OCI-LY1 (cell line): Measurements from ENCODE around the gene HMX1.

Experiments
- H2AFZ ChIP-seq: fragments of 200-600 bp; sonication (generic), shearing (Covaris generic); 2 replicates; pipeline ENCODE4 v1.6.0; 2014; ENCODE audit warnings: antibody characterized with exemption, mild to moderate bottlenecking, low read length
- H3F3A ChIP-seq: fragments of 200-600 bp; sonication (generic), shearing (Covaris generic); 2 replicates; pipeline ENCODE4 v1.6.0; 2014; ENCODE audit warnings: mild to moderate bottlenecking, antibody characterized with exemption, low read length, moderate library complexity; ENCODE audit not compliant: insufficient read depth
- H3K27ac ChIP-seq: fragments of 200-600 bp; sonication (generic); 2 replicates; pipeline ENCODE4 v1.5.1; 2014; ENCODE audit warnings: low read length, mixed run types, mild to moderate bottlenecking, low read depth; ENCODE audit not compliant: poor library complexity, severe bottlenecking
- H3K27me3 ChIP-seq: fragments of 200-600 bp; sonication (generic); 2 replicates; pipeline ENCODE4 v1.6.0; 2014; ENCODE audit warnings: antibody characterized with exemption, mild to moderate bottlenecking, low read length, moderate library complexity; ENCODE audit not compliant: insufficient read depth
- H3K36me3 ChIP-seq: fragments of 200-600 bp; sonication (generic); 2 replicates; pipeline ENCODE4 v1.6.1; 2014; ENCODE audit warnings: mild to moderate bottlenecking, antibody characterized with exemption, low read length, moderate library complexity, mixed read lengths; ENCODE audit not compliant: insufficient read depth
- H3K4me1 ChIP-seq: fragments of 200-600 bp; sonication (generic); 2 replicates; pipeline ENCODE4 v1.5.1; 2014; ENCODE audit warnings: mild to moderate bottlenecking, low read length, moderate library complexity; ENCODE audit not compliant: insufficient read depth, severe bottlenecking
- H3K4me2 ChIP-seq: fragments of 200-600 bp; sonication (generic), shearing (Covaris generic); 2 replicates; pipeline ENCODE4 v1.6.1; 2014; ENCODE audit warnings: low read length
- H3K4me3 ChIP-seq: fragments of 200-600 bp; sonication (generic); 2 replicates; pipeline ENCODE4 v1.5.1; 2014; ENCODE audit warnings: low read length, low read depth, mild to moderate bottlenecking, mixed read lengths; ENCODE audit not compliant: poor library complexity, severe bottlenecking
- H3K79me2 ChIP-seq: fragments of 200-600 bp; shearing (Covaris generic); 2 replicates; pipeline ENCODE4 v1.6.1; 2016; ENCODE audit warnings: mixed run types, low read length, mixed read lengths; ENCODE audit not compliant: insufficient read depth
- H3K9ac ChIP-seq: fragments of 200-600 bp; sonication (generic), shearing (Covaris generic); 2 replicates; pipeline ENCODE4 v1.6.1; 2014; ENCODE audit warnings: mild to moderate bottlenecking, low read length, mixed read lengths
- H3K9me2 ChIP-seq: fragments of 200-600 bp; sonication (generic), shearing (Covaris generic); 2 replicates; pipeline ENCODE4 v1.6.1; 2014; ENCODE audit warnings: low read depth, mild to moderate bottlenecking, low read length, mixed read lengths
- H3K9me3 ChIP-seq: fragments of 200-600 bp; shearing (Covaris generic); 2 replicates; pipeline ENCODE4 v1.6.1; 2014; ENCODE audit warnings: low read length, mixed read lengths
- H4K20me1 ChIP-seq: fragments of 200-600 bp; sonication (generic), shearing (Covaris generic); 2 replicates; pipeline ENCODE4 v1.6.0; 2016; ENCODE audit warnings: mild to moderate bottlenecking, low read length; ENCODE audit not compliant: insufficient read depth
- EZH2 ChIP-seq: fragments of 200-600 bp; sonication (generic), shearing (Covaris generic); IDR thresholded peaks from 2 replicates; pipeline ENCODE4 v1.8.0; 2017; ENCODE audit warnings: borderline replicate concordance, mixed run types, mild to moderate bottlenecking, antibody characterized with exemption, low read length, moderate library complexity, mixed read lengths
- TF ChIP-seq, protein P1 (sequence below): fragments of 200-600 bp; sonication (generic), shearing (Covaris generic); IDR thresholded peaks from 2 replicates; pipeline ENCODE4 v1.5.1; 2017; ENCODE audit warnings: mild to moderate bottlenecking, antibody characterized with exemption, low read length, moderate library complexity, mixed read lengths

HMX1 gene

DNA sequence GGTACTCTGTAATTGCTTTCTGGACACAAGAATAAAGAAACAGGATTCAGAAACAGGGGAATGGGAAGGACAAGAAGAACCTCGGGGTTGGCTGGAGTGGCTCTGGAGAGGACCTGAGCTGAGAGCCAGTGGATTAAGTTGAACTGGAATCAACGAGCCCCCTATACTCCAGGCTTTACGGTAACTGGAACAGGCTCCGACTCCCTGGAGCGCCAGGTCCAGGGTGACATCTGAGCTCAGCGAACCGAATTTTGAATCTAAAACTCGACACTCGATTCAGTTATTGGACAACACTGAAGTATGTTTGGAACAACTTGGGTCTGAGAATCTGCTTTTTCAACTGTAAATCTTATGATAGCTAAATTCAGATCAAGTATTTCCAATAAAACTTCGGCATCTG is 23.9 kb downstream of the HMX1 start:
- TF ChIP-seq EZH2: no peak
- TF ChIP-seq, protein P1, sequence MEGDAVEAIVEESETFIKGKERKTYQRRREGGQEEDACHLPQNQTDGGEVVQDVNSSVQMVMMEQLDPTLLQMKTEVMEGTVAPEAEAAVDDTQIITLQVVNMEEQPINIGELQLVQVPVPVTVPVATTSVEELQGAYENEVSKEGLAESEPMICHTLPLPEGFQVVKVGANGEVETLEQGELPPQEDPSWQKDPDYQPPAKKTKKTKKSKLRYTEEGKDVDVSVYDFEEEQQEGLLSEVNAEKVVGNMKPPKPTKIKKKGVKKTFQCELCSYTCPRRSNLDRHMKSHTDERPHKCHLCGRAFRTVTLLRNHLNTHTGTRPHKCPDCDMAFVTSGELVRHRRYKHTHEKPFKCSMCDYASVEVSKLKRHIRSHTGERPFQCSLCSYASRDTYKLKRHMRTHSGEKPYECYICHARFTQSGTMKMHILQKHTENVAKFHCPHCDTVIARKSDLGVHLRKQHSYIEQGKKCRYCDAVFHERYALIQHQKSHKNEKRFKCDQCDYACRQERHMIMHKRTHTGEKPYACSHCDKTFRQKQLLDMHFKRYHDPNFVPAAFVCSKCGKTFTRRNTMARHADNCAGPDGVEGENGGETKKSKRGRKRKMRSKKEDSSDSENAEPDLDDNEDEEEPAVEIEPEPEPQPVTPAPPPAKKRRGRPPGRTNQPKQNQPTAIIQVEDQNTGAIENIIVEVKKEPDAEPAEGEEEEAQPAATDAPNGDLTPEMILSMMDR: no peak
- Histone ChIP-seq H3K79me2 (no peaks in the 10 kb centered on the region), H4K20me1 (no peaks in the 10 kb centered on the region), H2AFZ (no peak overlapping the region), H3K4me3 (no peak overlapping the region), H3K9me2 (no peaks in the 10 kb centered on the region), H3K36me3 (no peaks in the 10 kb centered on the region), H3K9ac (no peak overlapping the region), H3K27me3 (no peaks in the 10 kb centered on the region), H3K4me2 (no peak overlapping the region), H3K4me1 (no peaks in the 10 kb centered on the region), H3K9me3 (no peaks in the 10 kb centered on the region), H3K27ac (no peak overlapping the region), H3F3A (no peaks in the 10 kb centered on the region)

DNA sequence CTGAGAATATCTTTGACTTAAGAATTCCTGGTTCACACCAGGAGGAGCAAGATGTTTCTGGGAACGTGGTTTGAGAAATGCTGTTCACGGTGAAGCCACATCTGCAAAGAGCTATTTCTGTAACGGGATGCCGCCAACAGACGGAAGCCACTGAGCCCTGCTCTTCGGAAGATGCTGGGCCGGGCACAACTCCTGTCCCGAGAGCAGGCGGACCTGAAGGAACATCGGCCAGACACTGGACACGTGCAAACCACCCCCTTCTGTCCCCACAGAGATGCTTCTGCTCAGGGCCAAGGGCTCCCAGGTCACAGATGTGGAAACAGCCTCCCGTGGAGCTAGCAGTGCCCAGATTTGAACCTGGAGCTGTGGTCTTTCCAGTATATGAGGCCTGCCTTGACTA is 24.3 kb downstream of the HMX1 start:
- Histone ChIP-seq H3K27ac (no peak overlapping the region), H3K27me3 (no peaks in the 10 kb centered on the region), H3K4me2 (no peak overlapping the region), H3F3A (no peaks in the 10 kb centered on the region), H3K9me3 (no peaks in the 10 kb centered on the region), H2AFZ (no peak overlapping the region), H3K79me2 (no peaks in the 10 kb centered on the region), H3K36me3 (no peaks in the 10 kb centered on the region), H3K9me2 (no peaks in the 10 kb centered on the region), H4K20me1 (no peaks in the 10 kb centered on the region), H3K4me3 (no peak overlapping the region), H3K4me1 (no peaks in the 10 kb centered on the region), H3K9ac (no peak overlapping the region)
- TF ChIP-seq, protein P1: no peak
- no peak for TF ChIP-seq EZH2

DNA sequence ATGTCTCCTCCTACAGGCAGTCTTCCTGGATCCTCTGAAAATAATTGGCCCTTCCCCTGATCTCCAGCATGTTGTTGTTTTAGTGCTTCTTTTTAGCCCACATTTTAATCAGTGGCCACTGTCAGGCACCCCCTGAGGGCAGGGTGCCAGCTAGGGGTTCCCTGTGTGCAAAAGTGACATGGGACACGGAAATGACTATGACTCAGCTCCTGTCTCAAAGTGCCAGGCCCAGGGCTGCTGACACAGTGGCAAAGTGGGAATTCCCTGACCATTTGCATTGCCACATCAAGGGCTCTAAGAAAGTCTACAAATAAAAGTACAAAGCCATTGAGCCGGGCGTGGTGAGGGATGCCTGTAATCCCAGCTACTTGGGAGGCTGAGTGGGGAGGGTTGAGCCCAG is 24.8 kb downstream of the HMX1 start:
- Histone ChIP-seq H3K4me1 (no peaks in the 10 kb centered on the region), H4K20me1 (no peaks in the 10 kb centered on the region), H3K4me2 (no peak overlapping the region), H3K79me2 (no peaks in the 10 kb centered on the region), H3K27me3 (no peaks in the 10 kb centered on the region), H3F3A (no peaks in the 10 kb centered on the region), H3K27ac (no peak overlapping the region), H3K9me2 (no peaks in the 10 kb centered on the region), H2AFZ (no peak overlapping the region), H3K36me3 (no peaks in the 10 kb centered on the region), H3K9me3 (no peaks in the 10 kb centered on the region), H3K4me3 (no peak overlapping the region), H3K9ac (no peak overlapping the region)
- TF ChIP-seq, protein P1: no peak
- TF ChIP-seq EZH2: no peak
